Left ventricle myocardium inferior (tissue), 1 donor: ENCODE data around the gene KCNJ15. TPM values are rescaled to one million over a fixed set of nuclear protein-coding genes. Genes with fewer than 3 reads are reported as not detected.

Experiments used
- DNase-seq: peaks from one replicate; pipeline ENCODE4 v3.0.0-alpha.2; 2020
- H3K27ac ChIP-seq: fragments of 200-600 bp; replicated peaks from 2 replicates; pipeline ENCODE4 v1.8.0; 2021
- H3K27me3 ChIP-seq: fragments of 200-600 bp; 2 replicates; pipeline ENCODE4 v1.8.0; 2021; ENCODE audit warnings: low read depth
- H3K36me3 ChIP-seq: fragments of 200-600 bp; 2 replicates; pipeline ENCODE4 v1.8.0; 2021
- H3K4me1 ChIP-seq: fragments of 200-600 bp; 2 replicates; pipeline ENCODE4 v1.8.0; 2021
- H3K4me3 ChIP-seq: fragments of 200-600 bp; 2 replicates; pipeline ENCODE4 v1.8.0; 2021; ENCODE audit warnings: mild to moderate bottlenecking, moderate library complexity
- H3K9me3 ChIP-seq: fragments of 200-600 bp; replicated peaks from 2 replicates; pipeline ENCODE4 v1.8.0; 2021
- intact Hi-C: fragments of 100-400 bp; cut with micrococcal nuclease; formaldehyde crosslinking; loops from one replicate; pipeline ENCODE4 v1.11.0; 2022
- total RNA-seq: library from RNA; stranded (reverse); fragmentation: NEBNext Ultra II Directional; extraction: Animal tissue kit (Norgen Biotek cat#: 25700); gene quantifications from one replicate; pipeline ENCODE4 v1.2.1, GENCODE V29; 2021
- TF ChIP-seq, protein P1 (sequence below): fragments of 200-600 bp; IDR thresholded peaks from 2 replicates; pipeline ENCODE4 v1.8.0; 2021; ENCODE audit warnings: antibody characterized with exemption, mild to moderate bottlenecking, borderline replicate concordance
- donor health status: DM: no; HTN: yes; CAD: no; lungs with severe emphysema.

KCNJ15 gene
- total RNA-seq, 1 donor from 2014 or later = 0.30 TPM

DNA sequence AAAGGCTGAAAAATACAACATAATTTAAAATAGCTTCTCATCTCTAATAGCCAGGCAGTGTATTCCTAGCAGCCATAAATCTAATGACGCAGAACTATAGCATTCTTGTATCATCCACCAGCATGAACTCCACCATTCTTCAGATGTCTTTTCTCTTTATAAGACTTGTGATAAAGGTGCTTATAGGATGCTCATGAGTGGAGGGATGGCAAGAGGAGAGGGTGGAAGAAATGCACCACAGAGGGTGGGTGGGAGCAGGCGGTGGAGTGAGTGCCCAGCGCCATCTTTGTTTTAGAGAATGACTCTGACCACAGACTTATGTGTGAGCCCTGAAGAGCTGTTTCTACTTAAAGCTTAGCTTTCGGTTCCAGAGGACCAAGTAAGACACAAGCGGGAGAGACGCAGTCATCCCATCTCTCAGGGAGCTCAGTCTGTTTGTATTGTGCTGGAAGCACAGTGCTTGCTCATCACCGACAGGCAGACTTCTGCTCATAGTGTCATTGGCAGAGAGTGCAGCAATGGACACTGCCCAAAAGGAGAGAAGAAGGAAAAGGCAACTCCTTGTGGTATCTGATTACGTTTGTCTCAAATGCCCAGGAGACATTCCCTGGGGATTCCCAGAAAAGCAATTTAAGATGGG, 65.6 kb downstream of the KCNJ15 start:
- H3K4me1 ChIP-seq = peaks cover 7% of the 10 kb centered on the region
- no peak for DNase-seq
- peaks cover 17% of the 10 kb centered on the region for H3K27me3 ChIP-seq
- H3K4me3 ChIP-seq = no peak overlapping the region
- intact Hi-C loops = no loop called here
- no peak overlapping the region for H3K27ac ChIP-seq
- no peaks in the 10 kb centered on the region for H3K9me3 ChIP-seq
- H3K36me3 ChIP-seq = no peaks in the 10 kb centered on the region
- TF ChIP-seq, protein P1, sequence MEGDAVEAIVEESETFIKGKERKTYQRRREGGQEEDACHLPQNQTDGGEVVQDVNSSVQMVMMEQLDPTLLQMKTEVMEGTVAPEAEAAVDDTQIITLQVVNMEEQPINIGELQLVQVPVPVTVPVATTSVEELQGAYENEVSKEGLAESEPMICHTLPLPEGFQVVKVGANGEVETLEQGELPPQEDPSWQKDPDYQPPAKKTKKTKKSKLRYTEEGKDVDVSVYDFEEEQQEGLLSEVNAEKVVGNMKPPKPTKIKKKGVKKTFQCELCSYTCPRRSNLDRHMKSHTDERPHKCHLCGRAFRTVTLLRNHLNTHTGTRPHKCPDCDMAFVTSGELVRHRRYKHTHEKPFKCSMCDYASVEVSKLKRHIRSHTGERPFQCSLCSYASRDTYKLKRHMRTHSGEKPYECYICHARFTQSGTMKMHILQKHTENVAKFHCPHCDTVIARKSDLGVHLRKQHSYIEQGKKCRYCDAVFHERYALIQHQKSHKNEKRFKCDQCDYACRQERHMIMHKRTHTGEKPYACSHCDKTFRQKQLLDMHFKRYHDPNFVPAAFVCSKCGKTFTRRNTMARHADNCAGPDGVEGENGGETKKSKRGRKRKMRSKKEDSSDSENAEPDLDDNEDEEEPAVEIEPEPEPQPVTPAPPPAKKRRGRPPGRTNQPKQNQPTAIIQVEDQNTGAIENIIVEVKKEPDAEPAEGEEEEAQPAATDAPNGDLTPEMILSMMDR = no peak

DNA sequence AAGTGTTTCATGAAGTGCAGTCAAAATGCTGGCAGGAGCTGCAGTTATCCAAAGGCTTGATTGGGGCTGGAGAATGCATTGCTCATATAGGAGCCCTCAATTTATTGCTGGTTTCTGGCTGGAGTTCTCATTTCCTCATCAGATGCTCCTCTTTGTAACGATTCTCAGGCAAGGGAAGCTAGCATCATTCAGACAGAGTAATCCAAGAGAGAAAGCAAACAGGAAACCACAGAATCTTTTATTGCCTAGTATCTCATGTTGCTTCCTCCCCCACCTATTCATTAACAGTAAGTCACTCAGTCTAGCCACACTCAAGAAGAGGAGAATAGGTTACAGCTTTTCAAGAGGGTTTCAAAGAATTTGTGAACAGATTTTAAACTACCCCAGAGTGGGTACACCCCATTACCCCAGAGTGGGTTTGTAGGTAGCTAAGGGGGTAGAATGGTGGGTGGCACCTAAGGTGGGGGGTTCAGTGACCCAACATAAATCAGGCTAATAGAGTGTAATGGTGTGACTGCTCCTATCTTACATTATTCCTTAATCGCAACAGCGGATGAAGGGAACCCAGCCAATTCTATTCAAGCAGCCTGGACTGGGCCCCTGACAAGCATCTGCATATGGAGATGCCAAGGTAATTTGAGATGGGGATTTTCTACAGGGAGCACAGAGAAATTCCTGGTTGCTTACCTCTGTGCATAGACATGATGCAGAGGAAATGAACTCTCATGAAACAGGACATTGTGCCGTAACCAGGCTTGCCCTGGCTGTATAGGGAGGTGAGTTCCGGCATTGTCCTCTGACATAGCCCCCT, 67.1 kb downstream of the KCNJ15 start:
- peaks cover 17% of the 10 kb centered on the region for H3K27me3 ChIP-seq
- peaks cover 7% of the 10 kb centered on the region for H3K4me1 ChIP-seq
- TF ChIP-seq, protein P1 = no peak
- no peaks in the 10 kb centered on the region for H3K36me3 ChIP-seq
- no peaks in the 10 kb centered on the region for H3K9me3 ChIP-seq
- H3K4me3 ChIP-seq = no peak overlapping the region
- H3K27ac ChIP-seq = no peak overlapping the region
- intact Hi-C loops = no loop called here
- no peak for DNase-seq

DNA sequence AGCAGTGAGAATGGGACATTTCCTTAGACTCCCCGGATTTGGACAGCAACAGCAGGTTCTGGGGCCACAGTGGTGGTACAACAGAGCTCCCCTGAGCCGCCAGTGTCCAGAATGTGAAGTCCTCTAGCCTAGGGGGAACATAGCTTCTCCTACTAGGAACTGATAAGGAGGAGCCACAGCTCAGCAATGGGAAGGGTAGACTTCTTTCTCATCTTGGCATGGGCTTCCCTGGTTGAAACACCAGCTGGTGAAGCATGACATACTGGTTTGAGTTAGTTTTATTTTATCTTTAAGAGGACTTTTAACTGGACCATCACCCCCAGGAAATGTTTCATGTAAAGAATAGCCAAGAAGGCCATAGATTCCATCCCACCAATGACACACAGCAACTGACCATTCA, 68.4 kb downstream of the KCNJ15 start:
- DNase-seq = no peak
- Histone ChIP-seq H3K36me3 (no peaks in the 10 kb centered on the region), H3K4me3 (no peak overlapping the region), H3K27me3 (peaks cover 17% of the 10 kb centered on the region), H3K4me1 (peaks cover 7% of the 10 kb centered on the region), H3K9me3 (no peaks in the 10 kb centered on the region), H3K27ac (no peak overlapping the region)
- intact Hi-C loops = no loop called here
- TF ChIP-seq, protein P1 = no peak

DNA sequence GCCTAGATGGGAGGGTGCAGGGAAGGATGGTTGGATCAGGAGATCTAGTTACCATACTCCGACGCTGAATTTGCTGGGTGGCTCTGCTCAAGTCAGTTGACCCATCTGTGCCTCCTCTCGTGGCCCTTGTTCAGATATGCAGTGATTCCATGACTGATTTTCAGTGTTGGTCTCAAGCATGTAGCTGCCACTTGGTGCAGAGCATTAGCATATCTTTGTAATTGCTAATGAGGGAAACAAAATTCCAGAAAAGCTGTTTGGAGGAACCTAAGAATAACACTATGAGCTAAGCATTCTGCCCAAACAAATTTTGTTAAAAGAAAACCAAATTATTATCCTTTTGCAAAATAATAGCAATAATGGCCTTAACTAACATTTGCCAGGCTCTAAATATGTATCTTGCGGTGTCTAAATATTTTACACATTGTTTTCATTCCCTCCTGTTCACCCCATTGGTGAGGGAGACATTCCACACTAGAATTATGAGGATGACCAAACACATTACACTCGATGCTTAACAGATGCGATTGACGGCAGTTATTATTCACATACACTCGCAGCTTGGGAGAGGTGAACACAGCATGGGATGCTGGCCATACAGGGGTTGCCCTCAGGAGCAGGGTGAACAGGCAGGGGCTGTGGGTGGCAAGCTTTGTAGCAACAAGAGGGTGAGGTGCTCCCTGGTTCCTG, 69.1 kb downstream of the KCNJ15 start:
- DNase-seq = no peak
- Histone ChIP-seq H3K36me3 (no peaks in the 10 kb centered on the region), H3K9me3 (no peaks in the 10 kb centered on the region), H3K27ac (no peak overlapping the region), H3K4me1 (peaks cover 7% of the 10 kb centered on the region), H3K27me3 (peaks cover 17% of the 10 kb centered on the region), H3K4me3 (no peak overlapping the region)
- TF ChIP-seq, protein P1 = no peak
- intact Hi-C loops = no loop called here

DNA sequence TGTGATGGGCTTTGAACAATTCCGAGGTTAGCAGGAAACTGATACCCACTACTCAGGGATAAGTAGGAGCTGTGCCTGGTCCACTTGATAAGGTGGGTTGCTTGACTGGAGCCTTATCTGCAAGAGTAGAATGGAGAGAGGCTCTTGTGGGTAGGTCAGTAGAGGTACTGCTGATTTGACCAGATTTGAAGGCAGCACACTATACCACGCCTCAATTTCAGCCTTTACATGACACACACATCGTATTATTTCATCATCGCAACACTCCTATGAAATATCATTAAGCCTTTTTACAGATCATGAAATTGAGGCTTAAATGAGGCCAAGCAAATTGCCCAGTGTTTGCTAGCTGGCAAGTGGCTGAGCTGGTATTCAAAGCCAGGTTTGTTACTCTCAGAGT, 69.6 kb downstream of the KCNJ15 start:
- no peak for DNase-seq
- Histone ChIP-seq H3K27me3 (peaks cover 17% of the 10 kb centered on the region), H3K9me3 (no peaks in the 10 kb centered on the region), H3K27ac (no peak overlapping the region), H3K4me3 (no peak overlapping the region), H3K4me1 (peaks cover 7% of the 10 kb centered on the region), H3K36me3 (no peaks in the 10 kb centered on the region)
- TF ChIP-seq, protein P1 = no peak
- intact Hi-C loops = no loop called here
